Stimulated activated effector memory CD8-positive, alpha-beta T cell treated with anti-CD3 and anti-CD28 coated beads, Interleukin-12 subunit alpha, Interleukin-12 subunit beta, amount 100 ng/mL, for 72 hours (primary cell): ENCODE data around the gene LMF1.
"Not testable (repeated sequence)": the region's sequence is repeated elsewhere in the genome, so short reads cannot be mapped to it uniquely, and the experiment has no call there.

ENCODE experiments used
- ATAC-seq: fragments of 150-1000 bp; cut with Tn5 transposase; 2 replicates; pipeline ENCODE4 v1.10.0; 2021
- DNase-seq, 2 donors: peaks; one replicate each; pipeline ENCODE4 v3.0.0; 2021 to 2022; ENCODE audit warnings: low spot score in 2 of 2
- H3K27ac Mint-ChIP-seq: one replicate; pipeline ENCODE4 v1.8.0; 2022; ENCODE audit warnings: mild to moderate bottlenecking, mixed read lengths
- H3K36me3 Mint-ChIP-seq: one replicate; pipeline ENCODE4 v1.8.0; 2022; ENCODE audit warnings: mild to moderate bottlenecking, mixed read lengths
- H3K4me1 Mint-ChIP-seq: one replicate; pipeline ENCODE4 v1.8.0; 2022; ENCODE audit warnings: mixed read lengths
- H3K4me3 Mint-ChIP-seq: one replicate; pipeline ENCODE4 v1.8.0; 2022; ENCODE audit warnings: mild to moderate bottlenecking, mixed read lengths
- H3K9me3 Mint-ChIP-seq: one replicate; pipeline ENCODE4 v1.8.0; 2022; ENCODE audit warnings: mixed read lengths

The LMF1 gene

GRCh38 chr16:842711-843560, 127.8 kb downstream of the LMF1 start:
- no peak overlapping the region for H3K4me3 Mint-ChIP-seq
- ATAC-seq (no peak), DNase-seq (no peak)
- H3K9me3 Mint-ChIP-seq: no peaks in the 10 kb centered on the region
- H3K36me3 Mint-ChIP-seq: no peaks in the 10 kb centered on the region
- H3K27ac Mint-ChIP-seq: no peak overlapping the region
- H3K4me1 Mint-ChIP-seq: no peaks in the 10 kb centered on the region

- Mint-ChIP-seq H3K27ac (no peak overlapping the region), H3K36me3 (no peaks in the 10 kb centered on the region), H3K4me3 (no peak overlapping the region), H3K9me3 (no peaks in the 10 kb centered on the region), H3K4me1 (no peaks in the 10 kb centered on the region)
- DNase-seq (no peak), ATAC-seq (no peak)
These were observed 128.7 kb downstream of the LMF1 start for GRCh38 chr16:842061-842476.

GRCh38 chr16:841455-842060, 129.2 kb downstream of the LMF1 start:
- Mint-ChIP-seq H3K9me3 (peaks cover under 1% of the 10 kb centered on the region), H3K36me3 (no peaks in the 10 kb centered on the region), H3K27ac (no peak overlapping the region), H3K4me3 (no peak overlapping the region), H3K4me1 (no peaks in the 10 kb centered on the region)
- ATAC-seq (no peak), DNase-seq (no peak)

DNA sequence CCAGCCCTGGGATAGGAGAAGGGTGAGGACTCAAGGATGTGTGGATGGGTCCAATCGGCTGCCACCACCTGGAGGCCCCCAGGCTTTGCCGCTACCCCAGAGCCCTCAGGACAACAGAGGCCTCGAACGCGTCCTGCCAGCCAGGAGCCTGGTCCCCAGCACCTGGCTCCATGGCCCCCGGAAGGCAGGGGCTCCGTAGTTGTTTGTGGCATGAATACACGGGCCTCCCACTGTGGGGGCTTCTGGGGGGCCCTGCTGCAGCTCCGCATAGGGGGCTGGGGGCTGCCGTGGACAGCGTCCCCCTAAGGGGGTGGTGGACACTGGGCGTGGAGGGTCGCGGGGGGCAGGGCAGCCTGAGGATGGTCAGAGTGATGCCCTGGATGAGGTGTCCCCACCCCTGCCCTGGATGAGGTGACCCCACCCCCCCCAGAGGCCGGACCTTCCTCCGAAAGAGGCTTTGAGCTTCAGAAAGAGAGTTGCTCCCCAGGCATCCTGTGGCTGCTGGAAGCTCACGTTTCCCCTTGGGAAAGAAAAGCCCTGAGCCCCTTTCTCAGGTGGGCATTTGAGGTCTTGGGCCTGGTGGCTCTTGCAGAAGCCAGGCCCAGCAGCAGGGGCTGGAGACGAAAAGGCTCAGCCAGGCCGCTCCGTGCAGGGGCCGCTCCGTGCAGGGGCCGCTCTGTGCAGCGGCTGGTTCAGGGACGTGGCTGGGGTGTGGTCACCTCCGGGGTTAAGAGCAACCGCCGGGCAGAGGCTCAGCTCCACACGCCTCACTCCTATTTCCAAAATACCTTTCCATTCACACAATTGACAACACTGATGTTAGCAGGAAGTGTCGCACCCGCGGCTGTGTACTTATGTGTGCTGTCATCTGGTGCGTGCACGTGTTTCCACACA, 130.0 kb downstream of the LMF1 start:
- H3K4me1 Mint-ChIP-seq: no peaks in the 10 kb centered on the region
- DNase-seq: no peak
- no peak for ATAC-seq
- no peak overlapping the region for H3K4me3 Mint-ChIP-seq
- peaks cover 4% of the 10 kb centered on the region for H3K9me3 Mint-ChIP-seq
- no peak overlapping the region for H3K27ac Mint-ChIP-seq
- no peaks in the 10 kb centered on the region for H3K36me3 Mint-ChIP-seq

DNA sequence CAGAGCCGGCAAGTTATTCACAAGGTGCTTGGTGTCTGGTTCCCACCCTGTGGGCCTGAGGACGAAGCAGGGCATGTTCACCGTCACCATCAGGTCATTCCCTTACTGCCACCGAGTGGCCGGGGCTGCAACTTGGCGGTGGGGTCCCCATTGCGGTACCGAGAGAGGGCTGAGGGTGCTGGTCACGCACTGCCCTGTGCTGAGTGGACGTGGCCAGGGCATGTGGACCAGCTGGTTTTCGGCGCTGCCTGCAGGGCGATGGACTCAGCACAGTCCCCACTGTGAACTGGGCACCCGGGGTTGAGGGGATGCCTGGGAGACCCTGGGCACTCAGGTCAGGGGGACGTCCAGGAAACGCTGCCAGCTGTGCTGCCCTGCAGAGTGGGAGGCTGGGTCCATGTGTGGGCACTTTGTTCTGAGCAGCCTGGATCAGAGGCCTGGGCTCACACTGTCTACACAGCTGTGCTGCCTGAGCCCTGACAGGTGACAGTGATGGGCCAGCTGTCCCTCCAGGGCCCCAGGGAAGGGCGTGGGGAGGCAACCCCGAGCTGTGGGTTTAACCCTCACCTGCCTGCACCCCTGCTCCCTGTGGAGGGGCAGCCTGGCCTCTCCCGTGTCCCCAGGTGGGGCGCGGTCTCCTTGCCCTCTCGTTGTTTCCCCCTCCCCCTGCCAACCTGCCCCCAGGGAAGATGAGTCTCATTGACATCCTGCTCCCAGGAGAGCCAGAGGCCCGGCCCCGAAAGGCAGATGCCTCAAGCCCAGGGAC, 131.0 kb downstream of the LMF1 start:
- peaks cover 6% of the 10 kb centered on the region for H3K9me3 Mint-ChIP-seq
- H3K36me3 Mint-ChIP-seq: no peaks in the 10 kb centered on the region
- ATAC-seq (no peak), DNase-seq (no peak)
- no peak overlapping the region for H3K27ac Mint-ChIP-seq
- H3K4me3 Mint-ChIP-seq: no peak overlapping the region
- no peaks in the 10 kb centered on the region for H3K4me1 Mint-ChIP-seq

- no peaks in the 10 kb centered on the region for H3K4me1 Mint-ChIP-seq
- ATAC-seq (no peak), DNase-seq (no peak)
- H3K36me3 Mint-ChIP-seq: no peaks in the 10 kb centered on the region
- peaks cover 6% of the 10 kb centered on the region for H3K9me3 Mint-ChIP-seq
- no peak overlapping the region for H3K4me3 Mint-ChIP-seq
- H3K27ac Mint-ChIP-seq: no peak overlapping the region
These were observed 132.0 kb downstream of the LMF1 start for GRCh38 chr16:838741-839140.

DNA sequence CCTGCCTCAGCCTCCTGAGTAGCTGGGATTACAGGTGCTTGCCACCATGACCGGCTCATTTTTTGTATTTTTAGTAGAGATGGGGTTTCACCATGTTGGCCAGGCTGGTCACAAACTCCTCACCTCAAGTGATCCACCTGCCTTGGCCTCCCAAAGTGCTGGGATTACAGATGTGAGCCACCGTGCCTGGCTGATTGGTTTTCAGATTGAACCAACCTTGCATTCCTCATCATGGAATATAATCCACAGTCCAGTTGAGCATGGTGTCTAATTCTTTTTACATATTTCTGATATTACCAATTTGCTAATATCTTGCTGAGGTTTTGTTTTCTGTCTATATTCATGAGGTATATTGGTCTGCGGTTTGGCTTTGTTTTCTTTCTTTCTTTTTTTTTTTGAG, 134.0 kb downstream of the LMF1 start:
- not testable (repeated sequence) for ATAC-seq, H3K36me3 Mint-ChIP-seq, H3K27ac Mint-ChIP-seq, H3K4me3 Mint-ChIP-seq, H3K9me3 Mint-ChIP-seq, DNase-seq, H3K4me1 Mint-ChIP-seq

- no peak overlapping the region for H3K27ac Mint-ChIP-seq
- H3K4me1 Mint-ChIP-seq: no peaks in the 10 kb centered on the region
- no peaks in the 10 kb centered on the region for H3K36me3 Mint-ChIP-seq
- ATAC-seq: no peak
- DNase-seq: no peak
- H3K9me3 Mint-ChIP-seq: peaks cover 6% of the 10 kb centered on the region
- H3K4me3 Mint-ChIP-seq: no peak overlapping the region
These were observed 134.6 kb downstream of the LMF1 start for GRCh38 chr16:836221-836620.

- ATAC-seq: no peak
- H3K9me3 Mint-ChIP-seq: peaks cover 6% of the 10 kb centered on the region
- no peaks in the 10 kb centered on the region for H3K36me3 Mint-ChIP-seq
- no peaks in the 10 kb centered on the region for H3K4me1 Mint-ChIP-seq
- no peak overlapping the region for H3K27ac Mint-ChIP-seq
- DNase-seq: no peak
- no peak overlapping the region for H3K4me3 Mint-ChIP-seq
These were observed 135.4 kb downstream of the LMF1 start for GRCh38 chr16:835373-835772.

- H3K4me3 Mint-ChIP-seq: no peak overlapping the region
- H3K36me3 Mint-ChIP-seq: no peaks in the 10 kb centered on the region
- H3K27ac Mint-ChIP-seq: no peak overlapping the region
- DNase-seq (no peak), ATAC-seq (no peak)
- peaks cover 6% of the 10 kb centered on the region for H3K9me3 Mint-ChIP-seq
- no peaks in the 10 kb centered on the region for H3K4me1 Mint-ChIP-seq
These were observed 137.4 kb downstream of the LMF1 start for GRCh38 chr16:833411-833810.

- Mint-ChIP-seq H3K9me3 (peaks cover 6% of the 10 kb centered on the region), H3K4me1 (no peaks in the 10 kb centered on the region), H3K4me3 (no peak overlapping the region), H3K27ac (no peak overlapping the region), H3K36me3 (no peaks in the 10 kb centered on the region)
- DNase-seq (no peak), ATAC-seq (no peak)
These were observed 138.0 kb downstream of the LMF1 start for GRCh38 chr16:832652-833336.

- Mint-ChIP-seq H3K9me3 (peaks cover 6% of the 10 kb centered on the region), H3K4me1 (no peaks in the 10 kb centered on the region), H3K36me3 (no peaks in the 10 kb centered on the region), H3K27ac (no peak overlapping the region), H3K4me3 (no peak overlapping the region)
- no peak for ATAC-seq
- DNase-seq: no peak
These were observed 139.0 kb downstream of the LMF1 start for GRCh38 chr16:831571-832413.

GRCh38 chr16:830871-831570, 139.8 kb downstream of the LMF1 start:
- peaks cover 3% of the 10 kb centered on the region for H3K9me3 Mint-ChIP-seq
- no peak for ATAC-seq
- H3K36me3 Mint-ChIP-seq: no peaks in the 10 kb centered on the region
- H3K4me1 Mint-ChIP-seq: no peaks in the 10 kb centered on the region
- H3K4me3 Mint-ChIP-seq: no peak overlapping the region
- no peak for DNase-seq
- H3K27ac Mint-ChIP-seq: no peak overlapping the region
